ENCODE results near the gene NDUFAF2. TPM values are rescaled to one million over a fixed set of nuclear protein-coding genes. Genes with fewer than 3 reads are reported as not detected.

Gene NDUFAF2
- total RNA-seq, 1 donor from 2014 or later = 11.2 TPM

DNA sequence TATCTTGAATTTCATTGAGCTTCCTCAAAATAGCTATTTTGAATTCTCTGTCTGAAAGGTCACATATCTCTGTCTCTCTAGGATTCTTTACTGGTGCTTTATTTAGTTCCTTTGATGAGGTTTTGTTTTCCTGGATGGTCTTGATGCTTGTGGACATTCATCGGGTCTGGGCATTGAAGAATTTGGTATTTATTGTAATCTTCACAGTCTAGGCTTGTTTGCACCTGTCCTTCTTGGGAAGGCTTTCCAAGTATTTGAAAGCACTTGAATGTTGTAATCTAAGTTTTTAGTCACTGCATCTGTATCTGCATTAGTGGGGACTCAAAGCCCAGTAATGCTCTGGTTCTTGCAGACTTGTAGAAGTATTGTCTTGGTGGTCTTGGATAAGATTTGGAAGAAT is 169.4 kb downstream of the NDUFAF2 start:
- DNase-seq (ENCODE audit: low spot score) = no peak
- no peak for ATAC-seq

DNA sequence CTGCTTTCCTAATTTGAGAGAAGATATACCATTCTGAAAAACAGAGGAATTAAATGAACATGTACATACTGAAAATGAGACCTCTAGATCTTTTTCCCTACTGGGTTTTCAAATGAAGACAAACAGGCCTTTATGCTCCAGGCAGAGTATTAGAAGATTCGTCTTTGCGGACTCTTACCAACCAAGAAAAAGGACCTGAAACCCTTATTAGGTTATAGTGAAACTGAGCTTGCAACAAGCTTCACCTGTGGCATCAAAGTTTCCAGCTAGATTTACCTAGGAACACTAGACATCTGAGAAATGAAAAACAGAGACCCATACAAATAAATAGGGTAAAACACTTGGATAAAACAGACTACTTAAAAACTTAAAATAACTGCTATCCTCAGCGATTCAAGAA is 171.0 kb downstream of the NDUFAF2 start:
- DNase-seq (ENCODE audit: low spot score) = no peak
- ATAC-seq = no peak

DNA sequence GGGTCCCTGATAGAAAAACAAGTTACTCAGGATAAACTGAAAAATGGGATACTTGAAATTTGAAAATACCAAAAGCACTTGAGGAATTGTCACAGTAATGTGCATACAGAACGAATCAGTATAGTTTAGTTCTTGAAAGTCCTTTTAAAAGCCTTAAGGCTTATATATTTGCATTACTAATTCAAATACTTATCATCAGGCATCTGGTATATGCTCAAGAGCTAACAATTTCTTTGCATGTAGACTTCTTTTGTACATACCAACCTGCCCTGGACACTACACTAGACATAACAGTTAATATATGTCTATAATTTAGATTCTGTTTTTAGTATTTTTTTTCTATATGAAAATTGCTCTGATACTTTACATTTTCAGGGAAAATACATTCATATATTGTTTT is 174.1 kb downstream of the NDUFAF2 start:
- no peak for DNase-seq (ENCODE audit: low spot score)
- ATAC-seq = no peak

DNA sequence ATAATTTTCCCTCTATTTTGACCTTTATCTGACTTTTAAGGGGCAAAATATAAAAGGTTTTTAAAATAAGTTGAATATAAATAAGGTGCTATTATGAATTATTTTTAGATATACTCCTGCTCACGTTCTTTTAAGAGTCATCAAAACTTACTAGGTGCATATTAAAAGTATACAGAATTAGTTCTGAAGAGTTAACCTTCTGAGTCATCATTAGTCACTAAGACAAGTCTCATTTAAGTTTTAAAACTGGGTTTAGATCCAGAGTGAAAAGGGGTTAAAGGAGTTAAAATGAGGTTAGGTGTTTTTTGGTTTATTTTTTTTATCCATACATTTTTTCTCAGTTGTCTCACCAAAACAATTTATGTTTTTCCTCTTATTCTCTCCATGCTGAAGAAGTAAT is 175.5 kb downstream of the NDUFAF2 start:
- ATAC-seq (no peak), DNase-seq (ENCODE audit: low spot score) (no peak)

DNA sequence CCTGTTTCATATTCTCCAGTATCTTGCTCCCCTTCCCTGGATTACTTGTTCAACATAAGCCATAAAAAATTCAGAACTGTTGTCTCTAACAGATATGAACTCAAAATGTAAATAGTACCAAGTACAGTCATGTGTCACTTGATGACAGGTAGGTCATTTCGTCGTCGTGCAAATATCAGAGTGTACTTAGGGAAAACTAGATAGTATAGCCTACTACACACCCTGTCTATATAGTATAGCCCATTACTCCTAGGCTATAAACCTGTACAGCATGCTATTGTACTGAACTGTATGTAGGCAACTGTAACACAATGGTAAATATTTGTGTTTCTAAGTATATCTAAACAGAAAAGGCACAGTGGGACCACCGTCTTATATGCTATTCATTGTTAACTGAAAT is 178.1 kb downstream of the NDUFAF2 start:
- ATAC-seq = no peak
- DNase-seq (ENCODE audit: low spot score) = no peak

DNA sequence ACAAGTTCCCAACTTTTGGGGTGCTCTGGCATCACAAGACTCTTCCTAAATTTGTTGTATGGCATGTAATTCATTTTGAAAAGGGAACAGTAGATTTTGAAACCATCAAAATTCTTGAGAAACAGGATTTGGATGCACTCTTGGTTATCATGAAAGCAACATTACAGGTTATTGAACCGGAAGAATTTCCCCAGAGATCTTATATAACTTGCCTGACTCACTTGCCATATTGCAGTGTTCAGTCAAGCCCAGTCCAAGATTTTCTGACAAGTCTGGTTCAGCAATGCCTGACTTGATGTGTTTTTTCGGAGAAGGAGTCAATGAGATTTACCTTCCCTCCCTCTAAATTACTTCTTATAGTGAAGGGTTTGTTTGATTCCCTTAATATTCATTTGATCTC is 185.3 kb downstream of the NDUFAF2 start:
- DNase-seq (ENCODE audit: low spot score) = no peak
- ATAC-seq = no peak

DNA sequence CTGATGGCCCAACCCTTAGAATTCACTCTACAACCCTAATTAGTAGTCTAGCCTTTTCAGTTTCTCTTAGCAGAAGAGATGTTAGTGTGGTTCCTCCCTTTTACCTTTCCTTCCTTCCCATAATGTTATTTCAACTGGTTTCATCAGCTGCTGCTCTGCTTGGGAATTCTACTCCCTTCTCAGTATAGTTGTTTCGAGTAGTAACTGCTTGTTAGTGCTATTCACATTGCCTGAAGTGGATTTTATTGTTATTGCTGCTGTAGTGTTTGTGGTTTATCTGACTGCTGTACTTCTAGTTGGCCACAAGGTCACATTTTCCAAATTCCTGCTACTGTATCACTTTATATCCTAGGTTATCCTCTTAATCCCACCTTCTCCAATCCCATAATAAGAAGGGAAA is 187.6 kb downstream of the NDUFAF2 start:
- ATAC-seq = no peak
- no peak for DNase-seq (ENCODE audit: low spot score)

DNA sequence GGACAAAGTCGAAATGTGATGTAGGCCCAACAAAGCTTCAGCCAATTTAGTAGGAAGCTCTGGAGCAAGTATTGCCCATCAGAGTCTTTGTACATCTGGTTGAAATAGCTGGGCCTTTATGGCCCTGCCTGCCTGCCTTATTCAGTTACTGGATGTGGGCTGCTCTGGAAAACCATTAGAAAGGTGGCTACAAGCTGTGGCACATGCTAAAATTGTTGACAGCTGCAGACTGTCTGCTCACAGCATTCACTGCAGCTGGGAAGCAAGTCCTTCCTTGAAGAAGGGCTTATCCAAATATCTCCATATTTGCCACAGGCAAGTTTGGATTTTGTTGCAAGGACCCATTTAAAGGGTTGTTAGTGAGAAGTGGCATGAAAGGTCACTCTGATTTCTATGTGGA is 192.8 kb downstream of the NDUFAF2 start:
- ATAC-seq (no peak), DNase-seq (ENCODE audit: low spot score) (no peak)

DNA sequence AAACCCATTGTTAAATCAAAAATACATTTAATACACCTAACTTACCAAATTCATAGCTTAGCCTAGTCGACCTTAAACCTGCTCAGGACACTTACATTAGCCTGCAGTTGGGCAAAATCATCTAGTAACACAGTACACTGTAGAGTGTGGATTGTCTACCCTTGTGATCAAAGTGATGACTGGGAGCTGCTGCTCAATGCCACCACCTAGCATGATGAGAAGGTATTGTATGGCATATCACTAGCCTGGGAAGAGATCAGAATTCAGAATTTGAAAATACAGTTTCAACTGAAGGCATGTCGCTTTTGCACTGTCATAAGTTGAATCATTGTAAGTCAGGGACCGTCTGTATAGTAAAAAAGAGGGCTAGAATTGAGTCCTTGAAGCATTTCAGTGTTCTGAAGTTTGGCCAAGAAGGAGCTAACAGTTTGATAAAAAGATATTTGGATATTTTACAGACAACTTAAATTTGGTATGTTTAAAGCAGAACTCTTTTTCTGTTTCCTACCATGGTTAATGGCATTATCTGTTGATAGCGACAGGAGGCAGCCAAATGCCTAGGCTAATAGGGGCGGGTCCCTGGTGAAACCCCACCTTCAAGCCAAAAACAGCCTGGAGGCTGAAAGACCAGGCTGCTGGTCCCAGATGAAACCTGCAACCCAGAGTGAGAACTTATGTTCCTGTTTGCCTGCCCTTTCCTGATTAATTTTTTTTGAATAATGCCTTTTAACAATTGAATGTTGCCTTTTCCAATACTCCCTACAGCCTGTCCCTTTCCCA is 194.3 kb downstream of the NDUFAF2 start:
- ATAC-seq (peak; percentile 53), DNase-seq (ENCODE audit: low spot score) (no peak)

DNA sequence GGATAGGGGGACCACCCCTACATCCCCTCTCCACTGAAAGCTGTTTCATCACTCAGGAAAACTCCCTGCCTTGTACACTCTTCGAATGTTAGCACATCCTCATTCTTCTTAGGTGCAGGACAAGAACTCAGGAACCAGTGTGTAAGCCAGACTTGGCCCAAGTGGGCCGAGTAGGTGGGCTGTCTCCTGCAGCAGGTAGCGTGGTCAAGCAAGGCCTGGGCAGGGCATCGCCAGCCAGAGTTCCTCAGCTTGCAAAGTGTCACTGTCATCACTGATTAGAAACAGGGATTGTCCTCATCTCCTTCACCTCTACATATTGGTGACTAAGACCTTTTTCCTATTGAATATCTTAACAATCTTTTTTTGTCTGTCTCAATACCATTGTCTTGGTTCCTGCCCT is 194.9 kb downstream of the NDUFAF2 start:
- no peak for DNase-seq (ENCODE audit: low spot score)
- no peak for ATAC-seq

DNA sequence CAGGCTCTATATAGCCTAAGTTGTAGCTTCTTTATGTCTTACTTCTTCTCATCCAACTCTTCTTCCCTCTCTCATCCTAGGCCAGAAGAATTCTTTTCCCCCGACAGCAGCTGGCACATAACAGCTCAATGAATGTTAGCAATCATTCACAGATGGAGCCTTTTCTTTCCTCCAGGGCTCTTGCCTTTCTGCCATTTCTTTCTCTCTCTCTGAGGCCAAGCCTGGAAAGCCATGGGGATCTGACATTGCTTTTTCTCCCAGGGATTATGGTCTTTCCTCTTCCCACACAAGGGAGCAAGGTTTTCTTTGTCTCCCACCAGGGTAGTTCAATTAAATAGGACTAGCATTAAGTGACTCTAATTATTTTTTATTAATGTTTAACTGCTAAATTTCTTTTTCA is 196.8 kb downstream of the NDUFAF2 start:
- DNase-seq (ENCODE audit: low spot score) (no peak), ATAC-seq (no peak)

DNA sequence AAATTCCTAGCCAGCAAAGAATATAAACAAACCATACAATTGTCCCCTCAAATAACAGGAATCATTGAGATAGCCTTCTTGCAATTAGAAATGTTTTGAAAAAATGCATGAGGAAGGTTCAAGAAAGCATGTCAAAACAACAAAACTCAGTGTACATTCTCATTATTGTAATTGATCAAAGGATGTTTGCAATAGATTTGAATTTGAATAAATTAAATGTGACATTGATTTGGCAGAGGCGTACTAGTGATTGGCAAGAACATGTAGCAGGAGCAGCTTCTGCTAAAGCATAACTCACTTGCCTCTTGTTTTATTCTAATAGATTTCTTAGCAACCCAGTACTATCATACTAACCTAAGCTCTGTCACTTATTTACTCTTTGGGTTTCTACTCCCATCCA is 197.4 kb downstream of the NDUFAF2 start:
- DNase-seq (ENCODE audit: low spot score) (no peak), ATAC-seq (no peak)

DNA sequence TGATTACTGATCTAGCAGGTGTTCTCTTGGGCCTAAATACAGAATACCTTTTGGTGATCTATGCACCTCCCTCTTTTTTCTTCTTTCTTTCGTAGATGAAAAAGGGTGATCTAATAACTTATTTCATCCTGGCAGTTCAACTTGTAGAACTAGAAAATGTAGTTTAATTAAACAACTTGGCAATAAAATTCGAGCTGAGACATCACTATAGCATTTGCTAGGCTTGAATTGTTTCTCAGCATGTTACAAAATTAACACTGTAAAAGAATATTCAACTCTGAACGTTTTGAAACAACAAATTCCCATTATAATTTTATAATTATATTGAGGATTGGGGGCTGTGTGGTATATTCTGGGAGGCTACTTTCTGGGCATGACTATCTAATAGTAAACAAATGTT is 197.8 kb downstream of the NDUFAF2 start:
- DNase-seq (ENCODE audit: low spot score) = no peak
- no peak for ATAC-seq

DNA sequence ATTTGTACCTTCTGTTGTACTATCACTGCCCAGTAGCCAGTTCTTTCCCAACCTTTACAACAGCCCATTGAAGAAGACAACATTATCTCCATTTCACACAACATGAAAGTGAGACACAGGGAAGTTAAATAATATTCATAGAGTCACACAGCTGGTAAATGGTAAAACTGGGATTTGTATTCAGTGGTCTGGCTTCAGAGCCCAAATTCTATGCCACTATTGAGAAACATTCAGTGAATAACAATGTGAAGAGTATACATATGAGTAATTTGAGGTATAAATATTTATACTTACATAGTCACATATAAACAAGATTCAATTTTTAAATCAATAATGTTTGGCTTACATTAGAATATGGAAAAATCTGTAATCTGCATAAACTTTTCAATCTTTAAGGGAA is 203.5 kb downstream of the NDUFAF2 start:
- DNase-seq (ENCODE audit: low spot score) (no peak), ATAC-seq (no peak)

DNA sequence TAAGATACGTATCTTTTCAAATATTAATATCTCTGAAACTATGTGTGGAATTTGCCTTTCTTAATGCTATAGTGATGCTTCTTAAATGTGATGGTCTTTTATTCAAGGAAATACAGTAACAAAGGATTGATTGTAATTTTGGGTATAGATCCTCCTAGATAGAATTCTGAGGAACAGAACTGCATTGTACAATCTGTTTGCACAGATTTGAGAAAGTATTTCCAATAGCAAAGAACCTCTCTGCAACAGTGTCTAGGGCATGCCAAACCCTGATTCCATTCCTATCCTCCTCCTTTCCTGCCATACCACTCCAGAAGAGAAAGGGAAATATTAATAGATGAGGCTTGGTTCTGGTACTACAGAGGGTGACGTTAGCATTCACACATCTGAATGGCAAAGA is 206.9 kb downstream of the NDUFAF2 start:
- no peak for ATAC-seq
- DNase-seq (ENCODE audit: low spot score) = no peak

DNA sequence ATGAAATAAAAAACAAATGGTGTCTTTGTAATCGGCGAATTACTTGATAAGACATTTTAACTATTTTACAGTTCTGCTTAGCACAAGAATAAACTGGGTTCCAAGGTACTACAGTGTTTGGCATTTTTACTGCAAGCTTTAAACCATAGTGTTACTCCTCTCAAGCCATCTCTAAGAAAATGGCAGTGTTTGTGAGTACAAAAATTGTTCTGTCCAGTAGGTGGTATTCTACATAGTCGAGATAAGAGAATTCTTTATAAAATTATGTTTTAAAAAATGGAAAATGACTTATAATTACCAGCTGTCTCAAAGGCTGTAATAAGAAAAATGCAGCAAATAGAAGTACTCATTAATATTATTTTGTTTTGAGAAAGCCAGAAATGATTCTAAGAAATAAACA is 214.1 kb downstream of the NDUFAF2 start:
- DNase-seq (ENCODE audit: low spot score) (no peak), ATAC-seq (no peak)

DNA sequence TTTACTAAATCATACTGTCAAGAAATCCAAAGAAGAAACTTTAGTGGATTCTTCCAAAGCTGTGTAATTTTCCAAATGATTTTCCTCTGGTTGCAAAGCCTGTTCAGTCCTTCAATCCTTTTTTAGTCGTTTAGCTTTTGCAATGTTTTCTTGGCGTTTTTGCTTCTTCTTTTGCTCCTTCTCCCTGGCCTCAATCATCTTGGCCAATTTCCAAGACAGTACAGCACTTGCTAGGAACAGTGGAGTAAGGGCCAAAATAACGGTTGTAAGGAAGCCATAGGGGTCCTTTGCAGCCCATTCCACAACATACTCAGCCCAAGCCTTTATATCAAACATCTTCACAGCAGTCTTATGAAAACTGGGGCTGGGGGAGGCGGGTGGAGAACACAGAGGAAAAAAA is 214.8 kb downstream of the NDUFAF2 start:
- no peak for ATAC-seq

DNA sequence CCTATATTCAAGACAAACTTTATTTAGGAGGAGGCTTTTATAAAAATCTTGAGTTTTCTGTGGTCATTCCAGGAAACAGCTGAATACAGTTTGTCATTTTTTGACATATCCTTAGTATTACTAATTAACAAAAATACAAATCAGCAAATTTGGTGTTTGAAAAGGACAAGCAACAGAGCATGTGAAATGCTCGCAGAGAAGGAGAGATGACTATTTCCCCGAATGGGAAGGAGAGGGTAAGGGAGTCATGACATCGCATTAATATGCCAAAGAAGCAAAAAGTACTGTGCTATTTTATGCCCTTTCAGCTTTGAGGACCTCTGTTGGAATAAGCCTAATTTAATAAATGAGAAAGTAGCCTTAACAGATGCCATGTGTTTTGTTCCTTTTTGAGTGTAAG is 215.5 kb downstream of the NDUFAF2 start:
- no peak for DNase-seq (ENCODE audit: low spot score)
- no peak for ATAC-seq

More for the DNA sequence above, 214.8 kb downstream of the NDUFAF2 start:
- DNase-seq (ENCODE audit: low spot score) = no peak

DNA sequence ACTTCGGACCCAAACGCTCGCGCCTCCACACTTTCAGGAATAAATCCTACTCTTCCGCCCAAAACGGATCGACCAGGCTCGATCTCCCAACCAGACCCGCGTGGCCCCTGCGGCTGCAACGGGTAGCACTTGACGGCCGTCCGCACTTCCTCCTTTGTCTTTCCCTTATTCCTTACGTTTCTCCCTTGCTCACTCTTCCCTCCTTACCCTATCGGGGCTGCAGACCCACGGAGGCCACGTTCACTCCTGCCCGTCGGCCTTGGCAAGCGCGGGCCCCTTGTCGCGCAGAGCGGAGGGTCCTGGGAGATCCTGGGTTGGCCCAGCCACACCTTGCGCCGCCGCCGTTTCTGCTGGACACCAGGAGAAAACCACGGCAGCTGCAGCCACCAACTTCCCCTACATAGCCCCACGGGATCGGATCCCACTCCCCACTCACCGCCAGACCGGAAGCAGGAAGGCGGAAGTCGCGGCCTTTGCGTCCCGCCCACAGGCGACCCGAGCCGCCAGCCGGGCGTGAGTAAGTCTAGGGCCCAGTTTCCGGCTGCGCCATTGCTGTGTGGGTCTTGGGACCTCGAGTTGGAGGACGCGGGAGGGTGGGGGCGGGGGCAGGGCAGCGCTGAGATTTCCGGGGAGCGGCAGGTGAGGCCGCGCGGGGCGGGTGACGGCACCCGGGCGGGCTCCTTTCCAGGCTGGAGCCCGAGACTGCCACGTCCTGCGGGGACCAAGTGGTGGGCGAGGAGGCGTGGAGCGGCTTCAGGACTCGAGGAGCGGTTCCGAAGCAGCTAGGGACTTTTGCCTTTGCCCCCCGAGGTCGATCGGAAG is 217.2 kb downstream of the NDUFAF2 start, which contains the start of gene SMIM15:
TSS of gene SMIM15 (minus strand) at position 459 of the 822 bp plus-strand sequence. CDS start 2,297 bp downstream, outside the sequence.
- peak; percentile 94 for ATAC-seq
- DNase-seq (ENCODE audit: low spot score) = peak; percentile 92

DNA sequence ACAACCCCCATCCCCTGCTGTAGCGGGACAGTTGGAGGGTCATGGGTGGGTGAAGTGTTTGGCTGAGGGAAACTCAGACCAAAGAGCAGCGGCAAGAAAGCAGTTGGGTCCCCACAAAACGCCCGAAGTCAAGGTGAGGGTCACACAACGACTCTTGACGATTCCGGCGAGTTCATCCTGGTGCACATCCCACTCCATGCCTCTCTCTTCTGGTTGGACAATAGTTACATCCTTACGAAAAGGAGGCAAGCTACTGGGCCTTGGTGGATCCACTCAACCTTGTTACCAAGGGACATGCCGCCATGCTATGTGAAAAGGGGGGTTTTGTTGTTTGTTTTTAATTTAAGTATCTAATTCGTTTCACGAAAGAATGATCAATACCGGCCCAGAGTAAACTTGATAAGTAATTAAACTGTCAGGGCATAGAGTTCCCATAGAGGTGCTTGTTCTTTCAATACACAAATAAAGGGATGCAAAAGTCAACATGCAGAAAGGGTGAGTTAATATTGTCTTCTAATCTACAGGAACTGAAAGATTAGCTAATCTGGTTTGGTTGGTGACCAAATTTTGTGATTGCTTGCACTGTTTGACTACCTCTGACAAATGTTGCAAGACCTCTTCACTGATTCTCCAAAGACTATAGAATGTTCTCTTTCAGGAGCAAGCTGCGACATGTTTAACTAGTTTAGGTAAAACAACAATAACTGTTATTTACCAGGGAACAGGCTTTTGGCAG is 218.0 kb downstream of the NDUFAF2 start:
- peak; percentile 56 for ATAC-seq
- DNase-seq (ENCODE audit: low spot score) = no peak

DNA sequence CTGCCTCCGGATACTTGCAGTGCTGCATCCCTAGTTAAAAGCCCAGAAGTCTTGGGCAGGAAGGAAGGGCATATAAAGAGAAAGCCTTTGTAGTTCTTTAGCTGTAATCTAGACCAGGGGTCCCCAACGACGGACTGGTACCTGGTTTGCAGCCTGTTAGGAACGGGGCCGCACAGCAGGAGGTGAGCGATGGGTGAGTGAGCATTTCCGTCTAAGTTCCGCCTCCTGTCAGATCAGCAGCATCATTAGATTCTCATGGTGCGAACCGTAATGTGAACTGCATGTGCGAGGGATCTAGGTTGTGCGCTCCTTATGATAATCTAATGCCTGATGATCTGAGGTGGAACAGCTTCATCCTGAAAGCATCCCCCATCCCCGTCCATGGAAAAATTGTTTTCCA is 218.9 kb downstream of the NDUFAF2 start:
- no peak for ATAC-seq
- DNase-seq (ENCODE audit: low spot score) = no peak

DNA sequence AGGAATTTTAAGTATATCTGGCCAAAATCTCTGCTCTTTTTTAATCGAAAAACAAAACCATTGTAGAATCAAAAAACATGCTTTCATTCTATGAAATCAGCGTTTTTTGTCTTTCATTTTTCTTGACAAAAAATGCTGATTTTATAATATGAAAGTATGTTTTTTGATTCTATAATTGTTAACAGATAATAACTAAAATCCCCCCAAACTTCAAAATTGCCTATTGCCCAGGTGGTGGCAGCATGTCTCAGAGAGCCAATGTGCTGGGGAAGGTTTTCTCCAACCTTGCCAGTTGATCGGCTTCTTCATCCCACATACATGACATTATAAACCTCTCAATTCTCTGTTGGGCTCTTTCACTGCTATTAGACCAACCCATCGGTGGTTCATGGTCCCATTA is 222.4 kb downstream of the NDUFAF2 start:
- DNase-seq (ENCODE audit: low spot score) = no peak
- no peak for ATAC-seq

Data from left lobe of liver (tissue), 2 donors.